K562 (cell line): ENCODE results near the gene PRKAR1A. TPM values are rescaled to one million over a fixed set of nuclear protein-coding genes. Genes with fewer than 3 reads are reported as not detected.

ENCODE experiments used
- ATAC-seq: fragments of 200-7000 bp; cut with Tn5 transposase; 3 replicates; pipeline ENCODE4 v1.9.1; 2020; ENCODE audit warnings: moderate library complexity
- BruUV-seq: library from RNA; stranded (reverse); fragments of 400-500 nt; replicated peaks from 2 replicates; lab custom pipeline; 2021; lab: Mats Ljungman, UMichigan
- CTCF ChIA-PET: fragments of 300-600 bp; formaldehyde crosslinking; extraction: SDS; loops from one replicate; lab custom pipeline; 2021; ENCODE audit warnings: low intra/inter-chr PET ratio; lab: Yijun Ruan, JAX
- POLR2A ChIA-PET: fragments of 300-600, 350-650 bp; sonication (Branson Sonifier 250); formaldehyde crosslinking; extraction: SDS; loops from one replicate; lab custom pipeline; 2021; ENCODE audit warnings: antibody characterized with exemption, inconsistent platforms; lab: Yijun Ruan, JAX
- DNase-seq, 4 experiments: peaks; one replicate each; pipeline versions ENCODE4 v3.0.0 to v3.0.0-alpha.2; 2011 to 2018; ENCODE audit warnings: low spot score in 3 of 4, mixed read lengths in 3 of 4; ENCODE audit errors: extremely low read depth in 1 of 4
- FAIRE-seq: peaks from 2 replicates; lab custom pipeline; 2011; peaks lifted over from hg19 to GRCh38; lab: Jason Lieb, UNC
- H2AFZ ChIP-seq: 2 replicates; pipeline ENCODE4 v1.6.0; 2011; ENCODE audit warnings: low read depth, low read length, control low read depth, inconsistent platforms
- H3K27ac ChIP-seq: fragments of 200-600 bp; 3 replicates; pipeline ENCODE4 v1.8.0; 2011; ENCODE audit warnings: low read depth, mild to moderate bottlenecking, control low read depth, inconsistent platforms, low read length, moderate library complexity, mixed read lengths; ENCODE audit errors: extremely low read depth
- H3K27me3 ChIP-seq, 2 experiments: fragments of 300-600 bp in 1 of 2; 2 replicates in 1 of 2; 3 replicates in 1 of 2; pipeline versions ENCODE4 v1.6.0 to v1.8.0; 2011; ENCODE audit warnings: inconsistent platforms in 2 of 2, low read length in 2 of 2, mild to moderate bottlenecking in 1 of 2, mixed read lengths in 1 of 2, moderate library complexity in 1 of 2; ENCODE audit not compliant: control insufficient read depth in 2 of 2, insufficient read depth in 2 of 2
- H3K36me3 ChIP-seq: fragments of 300-600 bp; 3 replicates; pipeline ENCODE4 v1.8.0; 2011; ENCODE audit warnings: mild to moderate bottlenecking, low read length, inconsistent platforms; ENCODE audit not compliant: control insufficient read depth, insufficient read depth
- H3K4me1 ChIP-seq, 2 experiments: fragments of 200-600 bp in 1 of 2; replicated peaks in 1 of 2; 2 replicates in 1 of 2; 3 replicates in 1 of 2; pipeline versions ENCODE4 v1.5.1 to v1.8.0; 2011; ENCODE audit warnings: inconsistent platforms in 2 of 2, low read length in 2 of 2, mild to moderate bottlenecking in 1 of 2, mixed read lengths in 1 of 2, moderate library complexity in 1 of 2; ENCODE audit not compliant: control insufficient read depth in 2 of 2, insufficient read depth in 2 of 2
- H3K4me2 ChIP-seq: 2 replicates; pipeline ENCODE4 v1.6.1; 2011; ENCODE audit warnings: low read length, control low read depth, inconsistent platforms, mixed read lengths; ENCODE audit not compliant: insufficient read depth
- H3K4me3 ChIP-seq: fragments of 200-600 bp; sonication (generic), shearing (Covaris generic); 2 replicates; pipeline ENCODE4 v1.5.1; 2016; ENCODE audit warnings: control low read depth, inconsistent platforms
- H3K79me2 ChIP-seq: fragments of 200-600 bp; 3 replicates; pipeline ENCODE4 v1.8.0; 2011; ENCODE audit warnings: low read length, inconsistent platforms; ENCODE audit not compliant: control insufficient read depth, insufficient read depth
- H3K9ac ChIP-seq, 2 experiments: 2 replicates each; pipeline versions ENCODE4 v1.6.0 to v1.6.1; 2011; ENCODE audit warnings: low read depth in 2 of 2, low read length in 2 of 2, control low read depth in 1 of 2, inconsistent platforms in 1 of 2, mild to moderate bottlenecking in 1 of 2, mixed read lengths in 1 of 2; ENCODE audit not compliant: insufficient read depth in 1 of 2
- H3K9me1 ChIP-seq: one replicate; pipeline ENCODE4 v1.6.0; 2011; ENCODE audit warnings: inconsistent platforms, mild to moderate bottlenecking, low read length, moderate library complexity; ENCODE audit not compliant: control insufficient read depth, insufficient read depth
- H3K9me3 ChIP-seq: replicated peaks from 2 replicates; pipeline ENCODE4 v1.5.1; 2011; ENCODE audit warnings: low read depth, low read length, inconsistent platforms; ENCODE audit not compliant: control insufficient read depth, insufficient read depth
- H4K20me1 ChIP-seq: replicated peaks from 2 replicates; pipeline ENCODE4 v1.6.1; 2011; ENCODE audit warnings: low read length, inconsistent platforms, mixed read lengths; ENCODE audit not compliant: control insufficient read depth, insufficient read depth
- CTCF ChIP-seq, 3 experiments: IDR thresholded peaks in 2 of 3; conservative IDR thresholded peaks in 1 of 3; 2 replicates each; pipeline ENCODE4 v1.5.1; 2011 to 2012; ENCODE audit warnings: low read length in 3 of 3, mild to moderate bottlenecking in 3 of 3, control low read depth in 2 of 3, improper control_type of control experiment in 1 of 3, inconsistent platforms in 1 of 3, low read depth in 1 of 3, mixed read lengths in 1 of 3, moderate library complexity in 1 of 3; ENCODE audit not compliant: insufficient read depth in 2 of 3
- NBN ChIP-seq: fragments of 450-650 bp; IDR thresholded peaks from 2 replicates; pipeline ENCODE4 v1.6.1; 2016; ENCODE audit warnings: low read depth, mild to moderate bottlenecking
- WGBS: fragments of 100-300 bp; shearing (Covaris generic); methylation state at CpG from one replicate; pipeline ENCODE4 v1.1.6; 2016; ENCODE audit warnings: low coverage, mixed read lengths; ENCODE audit not compliant: insufficient coverage; ENCODE audit errors: missing lambda C conversion rate; 5-methylcytosine and 5-hydroxymethylcytosine counted together
- in situ Hi-C: fragments of 300-500 bp; cut with MboI; formaldehyde crosslinking; loops from 4 replicates; pipeline ENCODE4 v1.15.0; 2018; ENCODE audit warnings: inconsistent platforms, mixed read lengths
- intact Hi-C: fragments of 100-400 bp; cut with micrococcal nuclease; formaldehyde crosslinking; loops from 2 replicates; pipeline ENCODE4 v1.14.2; 2022
- polyA plus RNA-seq, 8 experiments: library from polyadenylated mRNA; depleted of rRNA in 4 of 8; stranded (reverse) in 5 of 8; unstranded in 3 of 8; fragments of >200 nt; fragmentation: Nextera tagmentation in 2 of 8; fragmentation: Illumina TruSeq in 1 of 8; extraction: Ambion mirVana in 2 of 8; extraction: Trizol in 1 of 8; gene quantifications; 2 replicates each; pipeline versions ENCODE4 v1.2.1 to v1.2.3, GENCODE V29; 2011 to 2014; ENCODE audit warnings: inconsistent platforms in 1 of 8, missing spikeins in 1 of 8
- total RNA-seq, 7 experiments: library from RNA; depleted of rRNA in 6 of 7; stranded (reverse); fragments of >200 nt in 6 of 7; fragmentation: Illumina TruSeq in 2 of 7; extraction: Trizol in 2 of 7; gene quantifications; 2 replicates each; pipeline versions ENCODE4 v1.2.1 to v1.2.3, GENCODE V29; 2011 to 2021; ENCODE audit warnings: low replicate concordance in 1 of 7

Gene PRKAR1A
- total and polyA plus RNA-seq, 9 of the 15 experiments (the other 6 are each of a cell fraction or from before 2014, with no cell fraction given), result 15.0 to 95.6 (median 67.5) TPM

- intact Hi-C loops, result no loop called here
Observed at GRCh38 chr17:68576811-68577496, 64.7 kb downstream of the PRKAR1A start.

More at GRCh38 chr17:68576811-68577496, 64.7 kb downstream of the PRKAR1A start:
- H3K9me1 ChIP-seq, result no peaks in the 10 kb centered on the region
- DNase-seq (peak in 1 of 4 experiments; percentile 5), ATAC-seq (no peak), FAIRE-seq (no peak)
- POLR2A ChIA-PET, result interaction anchor here (1.0 kb wide), 1 partner anchor 10 kb away, joined by 3 read pairs; no protein-coding TSS in a partner anchor
- CTCF ChIA-PET, result no interaction called here
- no peaks in the 10 kb centered on the region for H3K36me3 ChIP-seq
- no TSS peak for BruUV-seq
- H3K27ac ChIP-seq, result no peak overlapping the region
- H3K9me3 ChIP-seq, result no peaks in the 10 kb centered on the region; the same call in 1 of the 2 replicates
- in situ Hi-C loops, result no loop called here
- peaks cover 7 to 23% of the 10 kb centered on the region in 2 experiments; a peak in 4 of 5 replicates for H3K27me3 ChIP-seq
- WGBS, result 2% methylated on average over 8 of the region's 8 CpGs
- no peaks in the 10 kb centered on the region for H3K4me1 ChIP-seq
- H4K20me1 ChIP-seq, result no peaks in the 10 kb centered on the region
- no peak overlapping the region for H3K4me2 ChIP-seq
- no peak overlapping the region for H3K9ac ChIP-seq
- no peak overlapping the region for H3K4me3 ChIP-seq
- no peak overlapping the region for H2AFZ ChIP-seq
- TF ChIP-seq CTCF (IDR thresholded peaks at IDR 0.05 in 2 of 3, conservative IDR thresholded peaks at IDR 0.05 in 1 of 3; ENCODE audit: insufficient read depth in 2 of 3, low read depth in 1 of 3, low read length in 3 of 3) (peak in 2 of 3 experiments; percentile 16 to 20; a peak in 1 of 6 replicates), NBN (no peak)
- TF ChIP-seq, all 486 proteins: peak for 1
- H3K79me2 ChIP-seq, result no peaks in the 10 kb centered on the region
